GM12873 (cell line): Measurements from ENCODE around the gene TUBB1.

Source experiments
- TF ChIP-seq, protein P1 (sequence below): IDR thresholded peaks from 2 replicates; pipeline ENCODE4 v1.5.1; 2012; ENCODE audit warnings: low read depth, mild to moderate bottlenecking, moderate library complexity, low read length, control low read depth; ENCODE audit not compliant: insufficient read depth; ENCODE audit errors: missing control alignments

The TUBB1 gene

DNA sequence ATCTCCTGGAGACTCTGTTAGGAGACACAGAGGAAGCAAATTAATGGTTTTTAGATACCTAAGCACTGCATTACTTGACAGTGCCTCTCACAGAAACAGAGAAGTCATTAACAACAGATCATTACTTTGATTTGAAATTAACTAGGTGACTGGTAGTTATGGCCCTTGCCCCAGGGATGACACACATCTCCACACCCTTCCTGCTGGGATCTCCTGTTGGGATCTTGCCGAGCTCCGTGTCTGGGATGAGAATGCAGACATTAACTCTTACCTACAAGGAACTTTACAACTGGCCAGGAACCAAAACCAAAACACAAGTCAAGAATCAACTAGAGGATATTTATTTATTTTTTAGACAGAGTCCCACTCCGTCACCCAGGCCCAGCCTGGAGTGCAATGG is 25.6 kb downstream of the TUBB1 start:
- TF ChIP-seq, protein P1, sequence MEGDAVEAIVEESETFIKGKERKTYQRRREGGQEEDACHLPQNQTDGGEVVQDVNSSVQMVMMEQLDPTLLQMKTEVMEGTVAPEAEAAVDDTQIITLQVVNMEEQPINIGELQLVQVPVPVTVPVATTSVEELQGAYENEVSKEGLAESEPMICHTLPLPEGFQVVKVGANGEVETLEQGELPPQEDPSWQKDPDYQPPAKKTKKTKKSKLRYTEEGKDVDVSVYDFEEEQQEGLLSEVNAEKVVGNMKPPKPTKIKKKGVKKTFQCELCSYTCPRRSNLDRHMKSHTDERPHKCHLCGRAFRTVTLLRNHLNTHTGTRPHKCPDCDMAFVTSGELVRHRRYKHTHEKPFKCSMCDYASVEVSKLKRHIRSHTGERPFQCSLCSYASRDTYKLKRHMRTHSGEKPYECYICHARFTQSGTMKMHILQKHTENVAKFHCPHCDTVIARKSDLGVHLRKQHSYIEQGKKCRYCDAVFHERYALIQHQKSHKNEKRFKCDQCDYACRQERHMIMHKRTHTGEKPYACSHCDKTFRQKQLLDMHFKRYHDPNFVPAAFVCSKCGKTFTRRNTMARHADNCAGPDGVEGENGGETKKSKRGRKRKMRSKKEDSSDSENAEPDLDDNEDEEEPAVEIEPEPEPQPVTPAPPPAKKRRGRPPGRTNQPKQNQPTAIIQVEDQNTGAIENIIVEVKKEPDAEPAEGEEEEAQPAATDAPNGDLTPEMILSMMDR, result no peak

DNA sequence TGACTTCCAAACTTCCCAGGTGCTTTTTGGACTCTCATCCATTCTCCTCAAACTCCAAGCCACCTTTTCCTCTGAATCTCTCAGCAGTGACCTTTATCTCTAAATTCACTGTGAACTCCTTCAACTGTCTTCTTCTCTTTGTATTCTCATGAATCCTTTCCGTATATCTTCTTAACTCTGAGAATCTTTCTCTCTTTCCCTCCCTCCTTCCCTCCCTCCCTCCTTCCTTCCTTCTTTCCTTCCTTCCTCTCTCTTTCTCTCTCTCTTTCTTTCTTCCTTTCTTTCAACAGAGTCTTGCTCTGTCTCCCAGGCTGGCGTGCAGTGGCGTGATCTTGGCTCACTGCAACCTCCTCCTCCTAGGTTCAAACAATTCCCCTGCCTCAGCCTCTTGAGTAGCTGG is 27.6 kb downstream of the TUBB1 start:
- TF ChIP-seq, protein P1, result no peak

GRCh38 chr20:59047938-59048680 is 28.9 kb downstream of the TUBB1 start:
- TF ChIP-seq, protein P1, result no peak

- TF ChIP-seq, protein P1, result no peak
Observed at GRCh38 chr20:59048681-59049030, 29.4 kb downstream of the TUBB1 start.

DNA sequence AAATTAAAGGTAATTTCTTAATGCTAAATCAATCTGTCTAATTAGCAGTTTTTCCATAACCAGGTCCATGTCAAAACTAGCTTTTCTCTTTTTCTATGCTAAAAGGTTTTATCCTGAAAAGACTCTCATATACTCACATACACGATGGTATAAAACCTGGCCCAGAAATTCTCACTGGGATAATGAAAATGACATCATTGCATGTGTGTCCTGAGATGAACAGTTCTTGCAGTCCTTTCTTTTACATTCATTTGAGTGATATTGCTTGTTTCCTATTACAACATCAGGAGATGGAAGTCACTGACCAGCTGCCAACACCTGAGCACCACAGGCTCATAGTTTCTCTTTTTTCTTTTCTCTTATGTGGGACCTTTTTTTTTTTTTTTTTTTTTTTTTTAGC is 31.2 kb downstream of the TUBB1 start:
- TF ChIP-seq, protein P1, result no peak

DNA sequence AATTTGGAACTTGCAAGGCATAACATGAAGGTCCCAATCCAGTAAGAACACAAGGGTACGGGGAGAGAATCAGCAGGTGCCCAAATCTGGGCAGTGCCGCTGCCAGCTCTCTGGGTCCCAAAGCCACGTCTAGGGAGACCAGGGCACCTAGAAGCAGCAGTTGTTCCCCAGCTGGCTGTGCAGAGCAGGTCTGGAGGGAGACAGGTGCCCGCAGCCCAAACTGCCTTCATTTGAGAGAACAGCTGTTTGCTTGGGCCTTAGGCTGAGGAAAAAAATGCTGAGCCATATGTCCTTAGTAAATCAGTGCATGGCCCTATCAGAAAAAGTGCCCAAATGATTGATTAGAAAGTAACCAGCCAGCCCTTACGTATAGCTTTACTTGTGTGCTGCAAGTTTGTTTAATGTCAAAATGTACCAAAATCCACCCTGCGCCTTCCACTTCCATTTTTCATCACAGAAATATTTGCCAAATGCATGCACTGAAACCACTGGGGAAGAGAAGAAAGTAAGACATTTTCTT is 32.5 kb downstream of the TUBB1 start:
- TF ChIP-seq, protein P1, result no peak

DNA sequence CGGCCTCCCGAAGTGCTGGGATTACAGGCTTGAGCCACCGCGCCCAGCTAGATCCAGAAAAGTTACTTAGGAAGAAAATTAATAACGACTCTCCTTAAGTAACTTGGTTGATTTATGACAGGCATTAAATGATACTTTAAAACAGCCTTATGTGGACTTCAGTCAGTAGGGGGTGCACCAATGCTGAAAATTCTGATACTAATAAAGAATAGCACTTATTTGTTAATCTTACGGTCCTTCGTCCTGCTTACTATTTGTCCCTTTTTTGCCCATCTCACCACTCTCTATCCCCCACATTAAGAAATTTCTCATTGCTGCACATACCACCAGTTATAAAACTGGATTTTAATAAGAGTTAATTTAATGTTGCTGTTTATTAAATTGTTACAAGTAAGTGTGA is 36.1 kb downstream of the TUBB1 start:
- TF ChIP-seq, protein P1, result peak; percentile 28
